ENCODE results near the gene SMC4. TPM values are rescaled to one million over a fixed set of nuclear protein-coding genes. Genes with fewer than 3 reads are reported as not detected.

SMC4 gene
- total RNA-seq, 2 experiments from 2014 or later, result 143 to 157 TPM

- ChIA-PET CTCF (no interaction called here), POLR2A (no interaction called here)
- Mint-ChIP-seq H3K27ac (no peak overlapping the region), H3K4me3 (no peak overlapping the region), H3K36me3 (peaks cover 20% of the 10 kb centered on the region), H3K27me3 (no peaks in the 10 kb centered on the region), H3K4me1 (ENCODE audit: low read depth) (no peaks in the 10 kb centered on the region), H3K9me3 (no peaks in the 10 kb centered on the region)
- no peak for DNase-seq
- intact Hi-C loops (cut with micrococcal nuclease), result no loop called here
Measured at GRCh38 chr3:160376681-160377080, 22.8 kb upstream of the SMC4 start.

GRCh38 chr3:160378331-160379109, 20.9 kb upstream of the SMC4 start:
- Mint-ChIP-seq H3K9me3 (no peaks in the 10 kb centered on the region), H3K36me3 (peaks cover 20% of the 10 kb centered on the region), H3K27me3 (no peaks in the 10 kb centered on the region), H3K4me1 (ENCODE audit: low read depth) (peaks cover 2% of the 10 kb centered on the region), H3K27ac (no peak overlapping the region), H3K4me3 (no peak overlapping the region)
- intact Hi-C loops (cut with micrococcal nuclease), result no loop called here
- ChIA-PET CTCF (no interaction called here), POLR2A (no interaction called here)
- DNase-seq, result no peak

- H3K9me3 Mint-ChIP-seq, result no peaks in the 10 kb centered on the region
- no peak overlapping the region for H3K4me3 Mint-ChIP-seq
- POLR2A ChIA-PET, result no interaction called here
- H3K36me3 Mint-ChIP-seq, result peaks cover 11% of the 10 kb centered on the region
- peaks cover 2% of the 10 kb centered on the region for H3K4me1 Mint-ChIP-seq (ENCODE audit: low read depth)
- CTCF ChIA-PET, result no interaction called here
- intact Hi-C loops (cut with micrococcal nuclease), result no loop called here
- no peaks in the 10 kb centered on the region for H3K27me3 Mint-ChIP-seq
- DNase-seq, result no peak
- no peak overlapping the region for H3K27ac Mint-ChIP-seq
Measured at GRCh38 chr3:160379628-160380214, 19.7 kb upstream of the SMC4 start.

GRCh38 chr3:160381470-160381869, 18.0 kb upstream of the SMC4 start:
- DNase-seq, result no peak
- no peak overlapping the region for H3K4me3 Mint-ChIP-seq
- peaks cover 2% of the 10 kb centered on the region for H3K4me1 Mint-ChIP-seq (ENCODE audit: low read depth)

GRCh38 chr3:160384639-160385318, 14.7 kb upstream of the SMC4 start:
- Mint-ChIP-seq H3K27me3 (no peaks in the 10 kb centered on the region), H3K4me1 (ENCODE audit: low read depth) (peaks cover 2% of the 10 kb centered on the region), H3K4me3 (no peak overlapping the region), H3K36me3 (peaks cover 4% of the 10 kb centered on the region), H3K27ac (no peak overlapping the region), H3K9me3 (no peaks in the 10 kb centered on the region)
- ChIA-PET CTCF (no interaction called here), POLR2A (no interaction called here)
- intact Hi-C loops (cut with micrococcal nuclease), result no loop called here
- no peak for DNase-seq

More at GRCh38 chr3:160381470-160381869, 18.0 kb upstream of the SMC4 start:
- intact Hi-C loops (cut with micrococcal nuclease), result no loop called here
- Mint-ChIP-seq H3K27ac (no peak overlapping the region), H3K27me3 (no peaks in the 10 kb centered on the region), H3K9me3 (no peaks in the 10 kb centered on the region), H3K36me3 (peaks cover 9% of the 10 kb centered on the region)
- ChIA-PET CTCF (interaction anchor here (1.8 kb wide), 1 partner anchor 31 kb away, joined by 7 read pairs; no protein-coding TSS in a partner anchor), POLR2A (no interaction called here)

- intact Hi-C loops (cut with micrococcal nuclease), result no loop called here
- ChIA-PET CTCF (interaction anchor here (1.0 kb wide), 1 partner anchor 22 kb away, joined by 4 read pairs; no protein-coding TSS in a partner anchor), POLR2A (no interaction called here)
- Mint-ChIP-seq H3K27me3 (no peaks in the 10 kb centered on the region), H3K27ac (no peak overlapping the region), H3K9me3 (no peaks in the 10 kb centered on the region), H3K36me3 (peaks cover 1% of the 10 kb centered on the region), H3K4me1 (ENCODE audit: low read depth) (peaks cover 2% of the 10 kb centered on the region), H3K4me3 (no peak overlapping the region)
- no peak for DNase-seq
Measured at GRCh38 chr3:160390565-160391138, 8.8 kb upstream of the SMC4 start.

GRCh38 chr3:160392798-160393197, 6.7 kb upstream of the SMC4 start:
- no peaks in the 10 kb centered on the region for H3K27me3 Mint-ChIP-seq
- CTCF ChIA-PET, result no interaction called here

GRCh38 chr3:160393346-160394008, 6.0 kb upstream of the SMC4 start:
- Mint-ChIP-seq H3K9me3 (no peaks in the 10 kb centered on the region), H3K36me3 (peaks cover 1% of the 10 kb centered on the region), H3K27me3 (no peaks in the 10 kb centered on the region), H3K4me3 (no peak overlapping the region), H3K4me1 (ENCODE audit: low read depth) (peaks cover 15% of the 10 kb centered on the region), H3K27ac (no peak overlapping the region)
- intact Hi-C loops (cut with micrococcal nuclease), result loop anchor here (2.0 kb wide), 1 partner anchor 21 kb away; no protein-coding TSS in a partner anchor
- ChIA-PET CTCF (no interaction called here), POLR2A (no interaction called here)
- DNase-seq, result no peak

More at GRCh38 chr3:160392798-160393197, 6.7 kb upstream of the SMC4 start:
- intact Hi-C loops (cut with micrococcal nuclease), result loop anchor here (2.0 kb wide), 1 partner anchor 20 kb away; no protein-coding TSS in a partner anchor
- DNase-seq, result no peak
- Mint-ChIP-seq H3K9me3 (no peaks in the 10 kb centered on the region), H3K4me1 (ENCODE audit: low read depth) (peaks cover 10% of the 10 kb centered on the region), H3K27ac (no peak overlapping the region), H3K36me3 (peaks cover 1% of the 10 kb centered on the region), H3K4me3 (no peak overlapping the region)
- POLR2A ChIA-PET, result no interaction called here

GRCh38 chr3:160394009-160394392, 5.4 kb upstream of the SMC4 start:
- H3K36me3 Mint-ChIP-seq, result peaks cover 1% of the 10 kb centered on the region
- DNase-seq, result no peak
- H3K4me1 Mint-ChIP-seq (ENCODE audit: low read depth), result peaks cover 18% of the 10 kb centered on the region
- H3K27me3 Mint-ChIP-seq, result no peaks in the 10 kb centered on the region
- intact Hi-C loops (cut with micrococcal nuclease), result no loop called here
- H3K4me3 Mint-ChIP-seq, result no peak overlapping the region
- ChIA-PET POLR2A (no interaction called here), CTCF (no interaction called here)
- no peaks in the 10 kb centered on the region for H3K9me3 Mint-ChIP-seq
- no peak overlapping the region for H3K27ac Mint-ChIP-seq

GRCh38 chr3:160395297-160395696, 4.2 kb upstream of the SMC4 start:
- Mint-ChIP-seq H3K36me3 (peaks cover 11% of the 10 kb centered on the region), H3K27ac (no peak overlapping the region), H3K4me1 (ENCODE audit: low read depth) (peaks cover 22% of the 10 kb centered on the region), H3K27me3 (peaks cover 4% of the 10 kb centered on the region), H3K4me3 (no peak overlapping the region), H3K9me3 (no peaks in the 10 kb centered on the region)
- intact Hi-C loops (cut with micrococcal nuclease), result loop anchor here (5.0 kb wide), 2 partner anchors 368 to 1593 kb away; partner anchors contain the start of gene MFSD1
- DNase-seq, result no peak
- POLR2A ChIA-PET, result no interaction called here
- CTCF ChIA-PET, result interaction anchor here (0.9 kb wide), 1 partner anchor 18 kb away, joined by 3 read pairs; no protein-coding TSS in a partner anchor

GRCh38 chr3:160398820-160399124, 678 bp upstream of the SMC4 start:
- Mint-ChIP-seq H3K4me3 (peak overlapping the region; percentile 98), H3K4me1 (ENCODE audit: low read depth) (peaks cover 38% of the 10 kb centered on the region), H3K27me3 (peaks cover 4% of the 10 kb centered on the region), H3K36me3 (peaks cover 40% of the 10 kb centered on the region), H3K27ac (peak overlapping the region; percentile 98), H3K9me3 (no peaks in the 10 kb centered on the region)
- intact Hi-C loops (cut with micrococcal nuclease), result loop anchor here (1.0 to 5.0 kb wide), 7 partner anchors 15 to 1596 kb away; partner anchors contain the start of genes C3orf80, KPNA4, MFSD1 and TRIM59
- no peak for DNase-seq
- POLR2A ChIA-PET, result interaction anchor here (2.3 kb wide), 1 partner anchor 51 kb away, joined by 31 read pairs; the partner anchor contains the start of gene TRIM59
- CTCF ChIA-PET, result interaction anchor here (1.0 to 1.1 kb wide), 2 partner anchors 16 to 1754 kb away, joined by 3 read pairs; partner anchors contain the start of gene GFM1
